Measurements from ENCODE around the gene PNCK. TPM values are rescaled to one million over a fixed set of nuclear protein-coding genes. Genes with fewer than 3 reads are reported as not detected.

The PNCK gene
- total RNA-seq, 2 donors from 2014 or later, result 4.0 to 42.4 TPM

DNA sequence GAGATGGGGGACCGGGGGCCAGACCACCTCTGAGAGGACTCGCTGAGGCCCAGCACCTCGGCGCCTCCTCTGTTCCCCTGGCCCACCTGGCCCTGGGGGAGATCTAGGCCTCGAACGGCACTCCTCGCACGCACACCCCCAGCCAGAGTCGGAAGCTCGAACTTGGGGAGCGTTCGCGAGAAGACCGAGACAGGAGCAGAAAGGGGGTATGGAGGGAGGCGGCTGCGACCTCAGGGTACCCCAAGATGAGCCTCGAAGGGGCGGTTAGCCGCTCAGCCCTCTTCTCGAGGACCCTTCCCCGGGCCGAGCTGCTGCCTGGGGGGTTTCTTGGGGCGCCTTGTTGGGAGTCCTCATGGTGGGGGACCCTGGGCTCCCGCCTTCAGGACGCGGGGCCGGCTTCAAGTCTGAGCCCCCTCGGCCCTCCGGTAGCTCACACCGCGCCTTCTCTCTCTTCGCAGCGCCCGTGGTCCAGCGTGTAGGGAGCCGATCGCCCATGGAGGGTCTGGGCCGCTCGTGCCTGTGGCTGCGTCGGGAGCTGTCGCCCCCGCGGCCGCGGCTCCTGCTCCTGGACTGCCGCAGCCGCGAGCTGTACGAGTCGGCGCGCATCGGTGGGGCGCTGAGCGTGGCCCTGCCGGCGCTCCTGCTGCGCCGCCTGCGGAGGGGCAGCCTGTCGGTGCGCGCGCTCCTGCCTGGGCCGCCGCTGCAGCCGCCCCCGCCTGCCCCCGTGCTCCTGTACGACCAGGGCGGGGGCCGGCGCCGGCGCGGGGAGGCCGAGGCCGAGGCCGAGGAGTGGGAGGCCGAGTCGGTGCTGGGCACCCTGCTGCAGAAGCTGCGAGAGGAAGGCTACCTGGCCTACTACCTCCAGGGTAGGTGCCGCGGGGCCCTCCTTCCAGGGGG, 25.9 kb downstream of the PNCK start:
- H3K36me3 ChIP-seq, result no peaks in the 10 kb centered on the region
- no peak for DNase-seq (ENCODE audit: low spot score)
- H3K4me1 ChIP-seq, result peaks cover 0 to 8% of the 10 kb centered on the region in 2 donors
- H3K27ac ChIP-seq, result no peak overlapping the region
- H3K9me3 ChIP-seq, result no peaks in the 10 kb centered on the region
- H3K4me3 ChIP-seq, result peak overlapping the region in 1 of 2 donors; percentile 27
- TF ChIP-seq, protein P1, sequence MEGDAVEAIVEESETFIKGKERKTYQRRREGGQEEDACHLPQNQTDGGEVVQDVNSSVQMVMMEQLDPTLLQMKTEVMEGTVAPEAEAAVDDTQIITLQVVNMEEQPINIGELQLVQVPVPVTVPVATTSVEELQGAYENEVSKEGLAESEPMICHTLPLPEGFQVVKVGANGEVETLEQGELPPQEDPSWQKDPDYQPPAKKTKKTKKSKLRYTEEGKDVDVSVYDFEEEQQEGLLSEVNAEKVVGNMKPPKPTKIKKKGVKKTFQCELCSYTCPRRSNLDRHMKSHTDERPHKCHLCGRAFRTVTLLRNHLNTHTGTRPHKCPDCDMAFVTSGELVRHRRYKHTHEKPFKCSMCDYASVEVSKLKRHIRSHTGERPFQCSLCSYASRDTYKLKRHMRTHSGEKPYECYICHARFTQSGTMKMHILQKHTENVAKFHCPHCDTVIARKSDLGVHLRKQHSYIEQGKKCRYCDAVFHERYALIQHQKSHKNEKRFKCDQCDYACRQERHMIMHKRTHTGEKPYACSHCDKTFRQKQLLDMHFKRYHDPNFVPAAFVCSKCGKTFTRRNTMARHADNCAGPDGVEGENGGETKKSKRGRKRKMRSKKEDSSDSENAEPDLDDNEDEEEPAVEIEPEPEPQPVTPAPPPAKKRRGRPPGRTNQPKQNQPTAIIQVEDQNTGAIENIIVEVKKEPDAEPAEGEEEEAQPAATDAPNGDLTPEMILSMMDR (IDR thresholded peaks at IDR 0.05), result no peak
- peaks cover 0 to 18% of the 10 kb centered on the region in 2 donors for H3K27me3 ChIP-seq

DNA sequence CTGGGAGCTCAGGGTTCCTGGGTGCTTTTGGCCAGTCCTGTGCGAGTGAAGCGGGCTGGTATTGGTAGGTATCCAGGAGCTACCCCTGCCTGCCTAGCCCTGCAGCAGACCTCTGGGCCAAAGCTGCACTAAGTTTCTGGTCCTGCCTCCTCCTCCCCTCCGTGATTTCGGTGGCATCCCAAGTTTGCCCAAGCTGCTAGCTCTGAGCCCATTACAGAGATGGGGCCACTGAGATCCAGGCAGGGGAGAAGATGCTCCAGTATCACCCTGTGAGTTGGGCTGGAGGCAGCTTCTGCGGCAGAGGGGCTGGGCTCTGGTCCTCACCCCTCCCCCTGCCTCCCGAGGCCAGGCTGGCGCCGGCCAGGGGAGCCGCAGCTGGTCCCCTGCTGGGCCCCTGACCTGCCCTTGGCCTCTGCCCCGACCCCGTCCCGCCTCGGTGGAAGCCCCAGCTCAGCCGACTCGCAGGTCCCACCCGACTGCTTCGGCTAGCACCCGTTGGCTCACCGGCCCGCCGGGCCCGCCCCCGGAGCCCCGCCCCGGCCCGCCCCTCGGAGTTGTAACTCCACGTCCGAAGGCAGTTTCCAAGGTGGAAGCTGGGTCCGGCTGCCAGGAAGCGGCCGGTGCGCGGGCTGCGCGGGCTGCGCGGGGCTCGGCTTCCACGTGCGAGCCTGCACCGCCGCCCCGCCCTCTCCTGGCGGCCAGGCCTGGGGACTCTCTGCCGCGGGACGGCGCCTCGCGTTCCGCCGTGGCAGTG, 26.8 kb downstream of the PNCK start, which contains the start of gene DUSP9:
Gene DUSP9 (plus strand): TSS at position 584 of the 754 bp plus-strand sequence. CDS start 751 bp downstream, outside the sequence.
- H3K4me1 ChIP-seq, result peaks cover 0 to 17% of the 10 kb centered on the region in 2 donors
- DNase-seq (ENCODE audit: low spot score), result no peak
- no peaks in the 10 kb centered on the region for H3K36me3 ChIP-seq
- H3K9me3 ChIP-seq, result no peaks in the 10 kb centered on the region
- H3K27ac ChIP-seq, result no peak within 1 kb of the TSS
- H3K27me3 ChIP-seq, result peaks cover 0 to 27% of the 10 kb centered on the region in 2 donors
- H3K4me3 ChIP-seq, result peak within 1 kb of the TSS in 1 of 2 donors; percentile 27
- TF ChIP-seq, protein P1 (IDR thresholded peaks at IDR 0.05), result no peak

DNA sequence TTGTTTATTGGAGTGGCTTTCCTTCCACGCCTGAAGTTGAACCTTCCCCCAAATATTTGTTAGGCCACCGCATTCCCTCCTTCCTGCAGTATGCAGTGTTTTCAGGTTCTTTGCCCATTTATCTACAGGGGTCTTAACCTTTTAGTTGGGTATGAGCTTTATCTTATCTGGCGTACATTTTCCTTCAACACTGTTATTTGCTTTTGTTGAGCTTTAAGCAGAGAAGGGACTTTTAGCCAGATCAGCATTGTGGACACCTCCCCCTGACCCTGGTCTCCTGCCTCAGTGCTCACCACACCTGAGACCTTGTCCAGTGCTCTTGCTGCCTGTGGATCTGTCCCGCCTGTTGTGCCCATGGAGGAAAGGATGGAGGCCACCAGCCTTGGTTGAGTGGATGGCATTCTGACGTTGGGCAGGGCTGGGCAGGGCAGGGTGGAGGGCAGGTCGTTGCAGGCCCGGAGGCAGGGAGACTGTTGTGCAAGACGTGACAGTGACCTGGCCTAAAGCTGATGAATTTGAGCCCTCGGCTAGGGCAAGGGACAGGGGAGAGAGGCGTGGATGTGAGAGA, 27.6 kb downstream of the PNCK start:
- Histone ChIP-seq H3K36me3 (no peaks in the 10 kb centered on the region), H3K9me3 (no peaks in the 10 kb centered on the region), H3K27me3 (peaks cover 0 to 27% of the 10 kb centered on the region in 2 donors), H3K4me3 (no peak overlapping the region), H3K27ac (no peak overlapping the region), H3K4me1 (peaks cover 0 to 20% of the 10 kb centered on the region in 2 donors)
- no peak for DNase-seq (ENCODE audit: low spot score)
- TF ChIP-seq, protein P1 (IDR thresholded peaks at IDR 0.05), result no peak

DNA sequence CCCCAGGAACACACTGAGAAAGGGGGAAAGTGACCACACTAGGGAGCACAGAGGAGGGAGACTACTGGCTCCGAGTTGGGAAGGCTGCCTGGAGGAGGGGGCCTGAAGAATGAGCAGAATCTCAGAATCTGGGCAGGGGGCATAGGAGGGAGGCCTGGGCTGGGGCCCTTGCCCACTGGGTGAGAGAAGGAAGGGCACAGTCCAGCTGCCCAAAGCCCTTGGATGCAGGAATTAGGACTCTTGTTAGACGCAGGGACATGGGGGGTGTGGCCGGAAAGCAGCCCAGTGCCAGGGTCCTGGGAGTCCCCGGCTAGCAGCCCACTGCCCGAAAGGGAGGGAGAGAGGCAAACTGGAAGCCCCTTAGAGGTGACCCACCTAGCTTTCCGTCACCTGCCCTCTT, 28.5 kb downstream of the PNCK start:
- no peaks in the 10 kb centered on the region for H3K9me3 ChIP-seq
- no peak for DNase-seq (ENCODE audit: low spot score)
- H3K27me3 ChIP-seq, result peaks cover 0 to 27% of the 10 kb centered on the region in 2 donors
- H3K27ac ChIP-seq, result no peak overlapping the region
- peaks cover 0 to 20% of the 10 kb centered on the region in 2 donors for H3K4me1 ChIP-seq
- no peak overlapping the region for H3K4me3 ChIP-seq
- TF ChIP-seq, protein P1 (IDR thresholded peaks at IDR 0.05), result no peak
- H3K36me3 ChIP-seq, result no peaks in the 10 kb centered on the region

DNA sequence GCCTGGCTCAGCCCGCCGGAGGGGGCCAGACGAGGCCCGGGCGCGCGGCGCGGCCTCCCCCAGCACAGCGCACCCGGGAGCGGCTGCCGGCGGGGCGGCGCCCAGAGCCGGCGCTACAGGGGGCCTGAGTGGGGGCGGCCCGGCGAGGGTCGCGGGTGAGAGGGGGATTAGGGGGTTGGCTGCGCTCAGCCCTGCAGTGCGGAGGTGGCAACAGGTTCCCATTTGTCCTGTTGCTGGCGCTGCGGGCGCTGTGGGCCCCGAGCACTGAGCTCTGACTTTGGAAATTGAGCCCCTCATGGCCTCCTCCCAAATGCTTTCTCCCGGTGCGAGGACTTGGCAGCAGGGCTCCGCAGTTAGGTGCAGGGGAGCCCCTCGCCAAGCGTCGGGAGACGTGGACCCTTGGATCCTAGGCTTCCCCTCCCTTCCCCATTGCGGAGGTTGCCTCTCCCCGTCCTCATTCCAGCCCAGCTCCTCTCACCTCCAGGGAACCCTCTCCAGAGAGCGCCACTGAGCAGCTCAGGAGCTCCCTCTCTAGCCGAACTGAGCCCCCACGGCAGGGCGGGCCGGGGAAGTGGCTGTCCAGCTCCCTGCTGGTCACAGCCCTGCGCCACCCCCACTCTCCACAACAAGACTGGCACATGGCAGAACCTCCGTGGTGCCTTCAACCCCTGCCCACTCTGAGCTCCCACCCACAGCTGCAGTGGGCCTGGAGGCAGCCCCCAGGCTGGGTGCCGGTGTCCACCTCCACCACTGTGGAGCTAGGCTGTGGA, 29.1 kb downstream of the PNCK start:
- H3K9me3 ChIP-seq, result no peaks in the 10 kb centered on the region
- H3K27me3 ChIP-seq, result peaks cover 0 to 27% of the 10 kb centered on the region in 2 donors
- H3K4me3 ChIP-seq, result no peak overlapping the region
- DNase-seq (ENCODE audit: low spot score), result no peak
- peaks cover 0 to 20% of the 10 kb centered on the region in 2 donors for H3K4me1 ChIP-seq
- no peak overlapping the region for H3K27ac ChIP-seq
- H3K36me3 ChIP-seq, result no peaks in the 10 kb centered on the region
- TF ChIP-seq, protein P1 (IDR thresholded peaks at IDR 0.05), result no peak

Data from right atrium auricular region (tissue), 2 donors.